DOHH2 (cell line): ENCODE data around the gene KRI1.
A peak's percentile ranks its signal among the peaks of the same experiment; 100 is the strongest.

Source experiments
- H3F3A ChIP-seq: fragments of 200-600 bp; sonication (generic), shearing (Covaris generic); 2 replicates; pipeline ENCODE4 v1.6.0; 2016; ENCODE audit warnings: antibody characterized with exemption, mild to moderate bottlenecking; ENCODE audit not compliant: control insufficient read depth, insufficient read depth
- H3K27ac ChIP-seq: fragments of 200-600 bp; sonication (generic); 2 replicates; pipeline ENCODE4 v1.5.1; 2014; ENCODE audit warnings: low read depth, mild to moderate bottlenecking, low read length, moderate library complexity
- H3K27me3 ChIP-seq: fragments of 200-600 bp; sonication (generic); 2 replicates; pipeline ENCODE4 v1.6.1; 2014; ENCODE audit warnings: mild to moderate bottlenecking, low read length, mixed read lengths; ENCODE audit not compliant: control insufficient read depth
- H3K36me3 ChIP-seq: fragments of 200-600 bp; sonication (generic); 2 replicates; pipeline ENCODE4 v1.6.1; 2014; ENCODE audit warnings: mild to moderate bottlenecking, low read length, moderate library complexity, mixed read lengths; ENCODE audit not compliant: control insufficient read depth
- H3K4me1 ChIP-seq: fragments of 200-600 bp; sonication (generic); 2 replicates; pipeline ENCODE4 v1.6.1; 2014; ENCODE audit warnings: mild to moderate bottlenecking, low read length, mixed read lengths; ENCODE audit not compliant: control insufficient read depth
- H3K4me2 ChIP-seq: fragments of 200-600 bp; sonication (generic); 2 replicates; pipeline ENCODE4 v1.6.0; 2014; ENCODE audit warnings: mild to moderate bottlenecking, low read length, moderate library complexity
- H3K4me3 ChIP-seq: fragments of 200-600 bp; sonication (generic); 2 replicates; pipeline ENCODE4 v1.5.1; 2014; ENCODE audit warnings: mild to moderate bottlenecking, low read length, mixed read lengths
- H3K79me2 ChIP-seq: fragments of 200-600 bp; sonication (generic); 2 replicates; pipeline ENCODE4 v1.6.1; 2014; ENCODE audit warnings: mild to moderate bottlenecking, low read length, mixed read lengths; ENCODE audit not compliant: control insufficient read depth
- H3K9me2 ChIP-seq: fragments of 200-600 bp; sonication (generic); replicated peaks from 2 replicates; pipeline ENCODE4 v1.6.1; 2014; ENCODE audit warnings: mild to moderate bottlenecking, low read length, mixed read lengths; ENCODE audit not compliant: control insufficient read depth
- H3K9me3 ChIP-seq: fragments of 200-600 bp; sonication (generic); 2 replicates; pipeline ENCODE4 v1.6.1; 2014; ENCODE audit warnings: antibody characterized with exemption, low read length, mixed read lengths; ENCODE audit not compliant: control insufficient read depth, insufficient read depth
- H4K20me1 ChIP-seq: fragments of 200-600 bp; sonication (generic); 2 replicates; pipeline ENCODE4 v1.6.0; 2014; ENCODE audit warnings: low read depth, mild to moderate bottlenecking, antibody characterized with exemption, low read length, moderate library complexity; ENCODE audit not compliant: control insufficient read depth, insufficient read depth
- EZH2phosphoT487 ChIP-seq: fragments of 200-600 bp; sonication (generic); IDR thresholded peaks from 2 replicates; pipeline ENCODE4 v1.6.1; 2017; ENCODE audit warnings: borderline replicate concordance, mild to moderate bottlenecking, antibody characterized with exemption, low read length, moderate library complexity, mixed read lengths
- TF ChIP-seq, protein P1 (sequence below): fragments of 200-600 bp; sonication (generic); IDR thresholded peaks from one replicate; pipeline ENCODE4 v1.5.1; 2014; ENCODE audit warnings: antibody characterized with exemption, mild to moderate bottlenecking, low read depth, low read length; ENCODE audit not compliant: poor library complexity, severe bottlenecking

KRI1 gene

DNA sequence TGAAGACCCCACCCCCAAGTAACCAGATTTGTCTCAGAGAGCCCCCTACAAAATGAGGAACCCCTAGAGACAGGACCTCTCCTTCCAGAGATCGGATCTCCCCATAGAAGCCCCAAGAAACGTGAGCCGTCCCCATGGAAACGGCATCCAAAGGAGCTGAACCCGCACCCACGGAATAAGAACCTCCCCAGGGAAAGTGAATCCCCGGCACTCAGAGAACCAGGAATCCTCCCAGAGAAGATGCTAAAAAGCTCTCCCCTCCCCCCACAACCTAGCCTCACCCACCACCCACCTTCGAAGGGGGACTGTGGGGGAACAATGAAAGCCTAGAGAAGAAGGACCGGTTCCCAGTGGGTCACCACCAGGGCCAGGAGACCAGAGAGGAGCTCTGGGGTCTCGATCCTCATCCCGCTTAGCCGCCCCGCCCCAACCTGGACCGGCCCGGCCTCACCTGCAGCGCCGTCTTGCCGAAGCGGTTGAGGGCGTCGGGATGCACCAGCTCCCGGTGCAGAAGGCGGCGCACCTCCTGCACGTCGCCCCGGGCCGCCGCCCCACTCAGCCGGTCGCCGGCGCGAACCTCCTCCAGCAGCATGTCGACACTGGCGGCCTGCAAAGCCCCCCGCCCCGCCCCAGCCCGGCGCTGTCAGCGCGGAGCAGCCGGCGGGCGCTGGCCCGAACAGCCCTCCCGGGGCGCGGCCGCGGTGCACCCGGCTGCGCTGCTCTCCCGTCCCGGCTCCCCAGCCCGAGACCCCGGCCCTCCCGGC lies 2.4 kb upstream of the KRI1 start:
- no peaks in the 10 kb centered on the region for H4K20me1 ChIP-seq
- H3K79me2 ChIP-seq: peaks cover 36% of the 10 kb centered on the region
- H3F3A ChIP-seq: peaks cover 21% of the 10 kb centered on the region
- H3K36me3 ChIP-seq: peaks cover 16% of the 10 kb centered on the region
- H3K4me2 ChIP-seq: peak overlapping the region; percentile 92
- peak overlapping the region; percentile 87 for H3K4me3 ChIP-seq
- peak overlapping the region; percentile 92 for H3K27ac ChIP-seq
- H3K4me1 ChIP-seq: peaks cover 42% of the 10 kb centered on the region
- H3K27me3 ChIP-seq: no peaks in the 10 kb centered on the region
- H3K9me3 ChIP-seq: no peaks in the 10 kb centered on the region
- no peaks in the 10 kb centered on the region for H3K9me2 ChIP-seq
- TF ChIP-seq EZH2phosphoT487: no peak
- TF ChIP-seq, protein P1, sequence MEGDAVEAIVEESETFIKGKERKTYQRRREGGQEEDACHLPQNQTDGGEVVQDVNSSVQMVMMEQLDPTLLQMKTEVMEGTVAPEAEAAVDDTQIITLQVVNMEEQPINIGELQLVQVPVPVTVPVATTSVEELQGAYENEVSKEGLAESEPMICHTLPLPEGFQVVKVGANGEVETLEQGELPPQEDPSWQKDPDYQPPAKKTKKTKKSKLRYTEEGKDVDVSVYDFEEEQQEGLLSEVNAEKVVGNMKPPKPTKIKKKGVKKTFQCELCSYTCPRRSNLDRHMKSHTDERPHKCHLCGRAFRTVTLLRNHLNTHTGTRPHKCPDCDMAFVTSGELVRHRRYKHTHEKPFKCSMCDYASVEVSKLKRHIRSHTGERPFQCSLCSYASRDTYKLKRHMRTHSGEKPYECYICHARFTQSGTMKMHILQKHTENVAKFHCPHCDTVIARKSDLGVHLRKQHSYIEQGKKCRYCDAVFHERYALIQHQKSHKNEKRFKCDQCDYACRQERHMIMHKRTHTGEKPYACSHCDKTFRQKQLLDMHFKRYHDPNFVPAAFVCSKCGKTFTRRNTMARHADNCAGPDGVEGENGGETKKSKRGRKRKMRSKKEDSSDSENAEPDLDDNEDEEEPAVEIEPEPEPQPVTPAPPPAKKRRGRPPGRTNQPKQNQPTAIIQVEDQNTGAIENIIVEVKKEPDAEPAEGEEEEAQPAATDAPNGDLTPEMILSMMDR: no peak

DNA sequence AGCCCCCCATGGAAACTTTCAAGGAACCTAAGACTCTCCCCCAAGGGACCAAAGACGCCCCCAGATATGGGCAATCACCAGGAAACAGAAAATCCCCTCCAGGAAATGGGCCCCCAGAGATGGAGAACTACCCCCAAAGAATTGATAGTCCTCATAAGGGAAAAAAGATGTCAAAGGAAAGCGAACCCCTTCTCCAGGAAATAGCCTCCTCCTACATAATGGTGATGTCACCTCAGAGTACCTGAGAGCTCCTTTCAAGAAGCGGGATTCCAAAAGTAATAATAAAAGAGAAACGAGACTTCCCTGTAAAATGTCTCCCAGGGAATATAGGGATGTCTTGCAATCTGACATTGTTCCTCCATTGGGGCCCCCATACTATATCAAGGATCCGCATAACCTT lies 1.8 kb upstream of the KRI1 start:
- Histone ChIP-seq H3K27me3 (no peaks in the 10 kb centered on the region), H3K36me3 (peaks cover 17% of the 10 kb centered on the region), H4K20me1 (no peaks in the 10 kb centered on the region), H3K4me2 (peak overlapping the region; percentile 92), H3K9me2 (no peaks in the 10 kb centered on the region), H3K9me3 (no peaks in the 10 kb centered on the region), H3K27ac (peak overlapping the region; percentile 92), H3K4me1 (peaks cover 42% of the 10 kb centered on the region), H3K4me3 (peak overlapping the region; percentile 87), H3K79me2 (peaks cover 36% of the 10 kb centered on the region), H3F3A (peaks cover 21% of the 10 kb centered on the region)
- TF ChIP-seq, protein P1: no peak
- TF ChIP-seq EZH2phosphoT487: no peak

DNA sequence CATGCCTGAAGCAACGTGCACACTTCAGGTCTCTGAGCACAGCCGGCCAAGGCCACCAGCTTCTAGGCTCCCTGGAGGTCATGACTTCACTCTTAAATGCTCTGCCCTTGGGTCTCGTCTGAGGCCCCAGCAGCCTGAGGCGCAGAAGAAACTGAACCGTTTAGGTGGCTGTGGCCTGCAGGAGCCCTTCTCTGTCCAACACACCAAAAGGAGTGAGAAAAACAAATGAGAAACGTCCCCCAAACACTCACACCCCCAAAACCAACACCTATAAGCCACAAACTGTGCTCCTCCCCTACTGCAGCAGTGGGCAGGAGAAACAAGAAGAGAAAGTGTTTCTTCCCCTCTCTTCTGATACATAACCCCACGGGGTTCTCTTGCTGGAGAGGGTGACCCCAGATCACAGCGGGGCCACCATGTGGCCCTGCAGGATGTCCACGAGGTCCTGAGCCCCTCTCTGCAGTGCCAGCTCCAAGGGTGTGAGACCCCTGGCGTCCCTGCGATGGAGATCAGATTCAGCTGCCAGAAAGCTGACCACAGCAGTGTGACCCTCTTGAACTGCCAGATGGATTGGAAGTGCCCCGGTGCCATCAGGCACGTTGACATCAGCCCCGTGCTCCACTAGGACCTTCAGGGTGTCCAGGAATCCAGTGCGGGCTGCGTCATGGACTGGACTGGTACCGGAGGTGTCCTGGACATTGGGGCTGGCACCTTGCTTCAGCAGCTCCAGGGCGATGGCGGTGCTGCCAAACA lies 1.0 kb upstream of the KRI1 start:
- Histone ChIP-seq H3K9me2 (no peaks in the 10 kb centered on the region), H4K20me1 (no peaks in the 10 kb centered on the region), H3K4me1 (peaks cover 39% of the 10 kb centered on the region), H3K9me3 (no peaks in the 10 kb centered on the region), H3K27ac (peak overlapping the region; percentile 92), H3K79me2 (peaks cover 36% of the 10 kb centered on the region), H3K4me2 (peak overlapping the region; percentile 92), H3K36me3 (peaks cover 21% of the 10 kb centered on the region), H3K4me3 (peak overlapping the region; percentile 87), H3F3A (peaks cover 21% of the 10 kb centered on the region), H3K27me3 (no peaks in the 10 kb centered on the region)
- no peak for TF ChIP-seq EZH2phosphoT487
- TF ChIP-seq, protein P1: no peak
